ENCODE data around the gene HBG2.

- TF ChIP-seq TAF1 (IDR thresholded peaks at IDR 0.05; ENCODE audit: low read depth, low read length) (no peak), CTCF (IDR thresholded peaks at IDR 0.05; ENCODE audit: control extremely low read depth in 1 of 3, insufficient read depth in 1 of 3, low read depth in 1 of 3, low read length in 3 of 3) (no peak)
These were observed 23.5 kb downstream of the HBG2 start for GRCh38 chr11:5231111-5231510.
